ENCODE measurements around the gene ORM1. TPM values are rescaled to one million over a fixed set of nuclear protein-coding genes. Genes with fewer than 3 reads are reported as not detected.

Gene ORM1
- total RNA-seq, 3 donors from 2014 or later, result 2.8 TPM; not detected in 2

DNA sequence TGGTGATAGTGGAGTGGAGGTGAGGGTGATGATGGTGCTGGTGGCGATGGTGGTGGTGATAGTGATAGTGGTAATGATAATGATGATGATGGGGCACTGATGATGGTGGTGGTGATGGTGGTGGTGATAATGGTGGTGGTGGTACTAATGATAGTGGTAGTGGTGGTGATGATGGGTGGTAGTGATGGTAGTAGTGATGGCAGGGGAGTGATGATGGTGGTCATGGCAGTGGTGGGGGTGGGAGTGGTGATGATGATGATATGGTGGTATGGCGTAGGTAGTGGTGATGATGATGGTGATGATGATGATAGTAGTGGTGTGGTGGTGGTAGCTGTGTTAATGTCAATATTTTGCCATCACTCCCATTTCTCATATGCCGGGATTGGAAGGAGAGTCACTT lies 44.5 kb upstream of the ORM1 start:
- no peaks in the 10 kb centered on the region for H3K36me3 ChIP-seq (ENCODE audit: low read depth)
- no peaks in the 10 kb centered on the region for H3K9me3 ChIP-seq
- ATAC-seq (no peak), DNase-seq (no peak)
- intact Hi-C loops (cut with DNase I, micrococcal nuclease), result no loop called here
- TF ChIP-seq, protein P1, sequence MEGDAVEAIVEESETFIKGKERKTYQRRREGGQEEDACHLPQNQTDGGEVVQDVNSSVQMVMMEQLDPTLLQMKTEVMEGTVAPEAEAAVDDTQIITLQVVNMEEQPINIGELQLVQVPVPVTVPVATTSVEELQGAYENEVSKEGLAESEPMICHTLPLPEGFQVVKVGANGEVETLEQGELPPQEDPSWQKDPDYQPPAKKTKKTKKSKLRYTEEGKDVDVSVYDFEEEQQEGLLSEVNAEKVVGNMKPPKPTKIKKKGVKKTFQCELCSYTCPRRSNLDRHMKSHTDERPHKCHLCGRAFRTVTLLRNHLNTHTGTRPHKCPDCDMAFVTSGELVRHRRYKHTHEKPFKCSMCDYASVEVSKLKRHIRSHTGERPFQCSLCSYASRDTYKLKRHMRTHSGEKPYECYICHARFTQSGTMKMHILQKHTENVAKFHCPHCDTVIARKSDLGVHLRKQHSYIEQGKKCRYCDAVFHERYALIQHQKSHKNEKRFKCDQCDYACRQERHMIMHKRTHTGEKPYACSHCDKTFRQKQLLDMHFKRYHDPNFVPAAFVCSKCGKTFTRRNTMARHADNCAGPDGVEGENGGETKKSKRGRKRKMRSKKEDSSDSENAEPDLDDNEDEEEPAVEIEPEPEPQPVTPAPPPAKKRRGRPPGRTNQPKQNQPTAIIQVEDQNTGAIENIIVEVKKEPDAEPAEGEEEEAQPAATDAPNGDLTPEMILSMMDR (IDR thresholded peaks at IDR 0.05), result no peak
- no peak overlapping the region for H3K4me3 ChIP-seq
- no peaks in the 10 kb centered on the region for H3K4me1 ChIP-seq (ENCODE audit: low read depth)

DNA sequence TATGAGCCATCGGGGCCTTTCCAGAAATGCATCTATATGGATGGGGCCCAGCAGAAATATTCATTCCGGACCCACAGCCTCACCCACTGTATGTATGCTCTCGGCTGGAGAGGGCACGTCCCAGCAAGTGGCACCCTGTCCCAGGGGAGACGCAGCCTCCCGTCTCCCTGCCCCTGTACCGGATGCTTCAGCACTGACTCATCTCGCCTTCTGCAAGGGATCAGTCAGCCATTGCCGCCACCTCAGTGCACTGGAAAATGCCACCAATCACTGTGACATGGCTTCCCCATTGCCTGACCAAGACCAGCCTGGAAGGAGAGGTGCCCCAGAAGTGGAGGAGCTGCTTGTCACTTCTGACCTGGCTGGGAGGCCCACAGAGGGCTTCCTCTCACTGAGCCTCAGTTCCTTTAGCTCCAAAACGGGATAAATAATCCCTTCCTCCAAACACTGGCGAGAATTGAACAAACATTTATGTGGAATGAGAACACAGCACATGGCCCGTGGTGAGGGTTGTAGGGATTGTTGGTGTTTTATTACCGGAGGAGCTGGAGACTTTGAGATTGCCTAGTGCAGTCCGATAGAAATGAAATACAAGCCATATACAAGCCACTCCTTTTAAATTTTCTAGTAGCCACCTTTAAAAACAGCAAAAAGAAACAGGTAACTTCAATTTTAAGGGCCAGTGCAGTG lies 43.9 kb upstream of the ORM1 start:
- H3K4me3 ChIP-seq, result no peak overlapping the region
- no peaks in the 10 kb centered on the region for H3K4me1 ChIP-seq (ENCODE audit: low read depth)
- no peaks in the 10 kb centered on the region for H3K9me3 ChIP-seq
- ATAC-seq, result no peak
- H3K36me3 ChIP-seq (ENCODE audit: low read depth), result no peaks in the 10 kb centered on the region
- intact Hi-C loops (cut with DNase I, micrococcal nuclease), result no loop called here
- TF ChIP-seq, protein P1 (IDR thresholded peaks at IDR 0.05), result no peak
- DNase-seq, result peak in 1 of 3 donors; percentile 23

DNA sequence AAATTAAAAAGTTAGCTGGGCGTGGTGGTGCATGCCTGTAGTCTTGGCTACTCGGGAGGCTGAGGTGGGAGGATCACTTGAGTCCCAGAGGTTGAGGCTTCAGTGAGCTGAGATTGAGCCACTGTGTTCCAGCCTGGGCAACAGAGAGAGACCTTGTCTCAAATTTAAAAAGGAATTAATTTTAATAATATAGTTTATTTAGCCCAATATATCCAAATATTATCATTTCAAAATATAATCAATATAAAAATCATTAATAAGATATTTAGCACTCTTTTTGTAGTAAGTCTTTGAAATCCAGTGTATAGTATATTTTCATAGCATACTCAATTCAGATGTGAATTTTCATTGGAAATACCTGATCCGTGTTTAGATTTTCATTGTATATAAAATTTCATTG lies 43.2 kb upstream of the ORM1 start:
- Histone ChIP-seq H3K4me1 (ENCODE audit: low read depth) (no peaks in the 10 kb centered on the region), H3K36me3 (ENCODE audit: low read depth) (no peaks in the 10 kb centered on the region), H3K4me3 (no peak overlapping the region), H3K9me3 (no peaks in the 10 kb centered on the region)
- ATAC-seq, result no peak
- intact Hi-C loops (cut with DNase I, micrococcal nuclease), result no loop called here
- TF ChIP-seq, protein P1 (IDR thresholded peaks at IDR 0.05), result no peak
- DNase-seq, result no peak

DNA sequence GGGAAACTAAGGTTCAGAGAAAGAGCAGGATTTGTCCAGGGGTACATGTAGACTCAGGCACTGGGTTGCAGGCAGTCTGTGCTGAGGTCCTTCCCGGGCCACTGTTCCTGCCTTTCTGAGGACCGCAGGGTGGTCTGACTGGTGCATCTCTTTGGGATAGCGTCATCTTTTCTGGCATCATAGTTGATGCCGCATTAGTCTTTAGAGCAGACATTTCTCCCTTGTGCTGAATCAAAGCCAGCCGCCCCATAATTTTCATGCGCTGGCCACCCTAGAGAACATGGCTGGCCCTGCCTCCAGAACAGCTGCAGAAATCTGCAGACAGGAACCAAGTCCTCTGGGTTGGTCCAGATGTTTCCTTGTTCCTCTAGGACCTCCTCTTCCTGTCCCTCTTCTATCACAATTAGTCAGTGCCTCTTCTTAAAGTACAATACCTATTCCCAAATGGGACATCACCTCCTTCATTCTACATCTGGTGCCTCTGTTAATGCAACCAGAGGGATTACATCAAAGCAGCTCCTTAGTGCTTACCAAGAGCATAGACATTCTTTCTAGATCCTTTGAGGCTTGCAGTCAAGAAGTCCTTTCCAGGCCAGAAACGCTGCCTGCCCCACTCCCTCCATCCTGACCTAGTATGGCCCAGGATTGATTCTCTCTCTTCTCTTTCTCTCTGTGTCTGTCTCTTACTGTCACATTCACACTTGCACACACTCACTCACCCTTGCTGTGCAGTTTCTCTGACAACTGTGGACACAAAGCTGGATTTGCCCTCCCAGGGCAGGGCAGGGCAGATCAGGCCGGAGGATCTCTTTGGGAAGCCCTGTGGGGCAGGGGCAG lies 42.0 kb upstream of the ORM1 start:
- ATAC-seq (peak; percentile 10), DNase-seq (peak in 1 of 3 donors; percentile 34)
- intact Hi-C loops (cut with DNase I, micrococcal nuclease), result no loop called here
- Histone ChIP-seq H3K4me3 (no peak overlapping the region), H3K36me3 (ENCODE audit: low read depth) (no peaks in the 10 kb centered on the region), H3K9me3 (no peaks in the 10 kb centered on the region), H3K4me1 (ENCODE audit: low read depth) (no peaks in the 10 kb centered on the region)
- TF ChIP-seq, protein P1 (IDR thresholded peaks at IDR 0.05), result no peak

DNA sequence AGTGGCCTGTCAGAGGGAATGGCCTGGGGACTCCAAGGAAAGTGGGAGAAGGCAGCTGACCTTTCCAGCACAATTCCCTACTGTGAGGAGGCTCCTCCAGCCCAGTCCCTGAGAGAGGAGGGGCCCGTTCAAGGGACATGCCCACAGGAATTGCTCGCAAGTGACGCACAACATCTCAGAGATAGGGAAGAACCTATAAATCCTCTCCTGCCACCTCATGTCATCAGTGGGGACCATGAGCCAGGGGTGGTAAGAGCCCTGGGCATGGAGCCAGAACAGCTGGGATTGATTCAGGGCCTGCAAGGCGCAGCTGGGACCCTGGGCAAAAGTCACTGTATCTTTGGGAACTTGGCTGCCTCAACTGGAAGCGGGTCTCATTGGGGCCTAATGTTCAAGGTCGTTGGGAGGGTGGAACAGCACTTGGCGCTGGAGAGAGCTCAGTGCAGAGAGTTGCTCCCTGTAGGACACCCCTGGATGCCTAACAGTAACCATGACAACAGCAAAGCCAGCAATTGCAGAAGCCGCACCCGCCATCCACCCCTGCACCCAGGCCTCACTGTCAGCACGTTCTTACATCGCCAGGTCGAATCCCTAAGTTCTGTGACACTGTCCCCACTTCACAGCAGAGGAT lies 41.3 kb upstream of the ORM1 start:
- intact Hi-C loops (cut with DNase I, micrococcal nuclease), result no loop called here
- H3K36me3 ChIP-seq (ENCODE audit: low read depth), result no peaks in the 10 kb centered on the region
- H3K4me1 ChIP-seq (ENCODE audit: low read depth), result no peaks in the 10 kb centered on the region
- ATAC-seq (no peak), DNase-seq (peak in 1 of 3 donors; percentile 25)
- no peak overlapping the region for H3K4me3 ChIP-seq
- H3K9me3 ChIP-seq, result no peaks in the 10 kb centered on the region
- TF ChIP-seq, protein P1 (IDR thresholded peaks at IDR 0.05), result no peak

All from mucosa of descending colon (tissue), 3 donors.